ENCODE measurements around the gene ZNRF3.
"Not testable (repeated sequence)": the region's sequence is repeated elsewhere in the genome, so short reads cannot be mapped to it uniquely, and the experiment has no call there.

Gene ZNRF3

DNA sequence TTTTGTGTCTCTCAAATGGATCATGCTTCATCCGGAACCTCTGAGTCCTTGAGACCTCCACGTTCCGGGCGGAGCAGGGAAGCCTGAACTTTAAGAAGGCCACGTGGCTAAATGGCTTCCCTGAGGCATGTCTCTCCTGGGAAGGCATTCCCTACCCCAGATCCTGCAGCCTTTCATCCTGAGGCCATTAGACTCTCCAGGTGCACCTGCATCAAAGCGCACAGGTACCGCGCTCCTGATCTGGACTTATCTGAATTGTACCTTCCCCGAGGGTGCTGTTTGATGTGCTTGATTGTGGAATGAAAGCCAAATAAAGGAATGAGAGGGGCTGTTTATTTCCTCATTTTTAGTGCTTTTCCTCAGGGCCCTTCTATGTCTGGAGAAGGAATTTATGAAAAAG lies 155.8 kb downstream of the ZNRF3 start:
- CTCF ChIA-PET, result interaction anchor here (0.6 to 9.7 kb wide), 17 partner anchors 10 to 439 kb away, joined by 3 to 121 read pairs (median 5); no protein-coding TSS in a partner anchor
- POLR2A ChIA-PET, result interaction anchor here (0.7 to 1.9 kb wide), 3 partner anchors 79 to 267 kb away, joined by 5 to 11 read pairs (median 6); partner anchors contain the start of genes CCDC117 and ZNRF3
- TF ChIP-seq, protein P1, sequence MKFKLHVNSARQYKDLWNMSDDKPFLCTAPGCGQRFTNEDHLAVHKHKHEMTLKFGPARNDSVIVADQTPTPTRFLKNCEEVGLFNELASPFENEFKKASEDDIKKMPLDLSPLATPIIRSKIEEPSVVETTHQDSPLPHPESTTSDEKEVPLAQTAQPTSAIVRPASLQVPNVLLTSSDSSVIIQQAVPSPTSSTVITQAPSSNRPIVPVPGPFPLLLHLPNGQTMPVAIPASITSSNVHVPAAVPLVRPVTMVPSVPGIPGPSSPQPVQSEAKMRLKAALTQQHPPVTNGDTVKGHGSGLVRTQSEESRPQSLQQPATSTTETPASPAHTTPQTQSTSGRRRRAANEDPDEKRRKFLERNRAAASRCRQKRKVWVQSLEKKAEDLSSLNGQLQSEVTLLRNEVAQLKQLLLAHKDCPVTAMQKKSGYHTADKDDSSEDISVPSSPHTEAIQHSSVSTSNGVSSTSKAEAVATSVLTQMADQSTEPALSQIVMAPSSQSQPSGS (tag by site-specific recombination; IDR thresholded peaks at IDR 0.05; ENCODE audit: low read depth), result no peak
- TF ChIP-seq ZNF670 (tag by site-specific recombination; IDR thresholded peaks at IDR 0.05; ENCODE audit: low read depth) (no peak), ZNF777 (tag by site-specific recombination; IDR thresholded peaks at IDR 0.05; ENCODE audit: borderline replicate concordance) (no peak), ZNF423 (tag by site-specific recombination; IDR thresholded peaks at IDR 0.05) (no peak), ZNF529 (tag by site-specific recombination; IDR thresholded peaks at IDR 0.05; ENCODE audit: insufficient replicate concordance) (no peak), KLF7 (tag by site-specific recombination; IDR thresholded peaks at IDR 0.05; ENCODE audit: borderline replicate concordance) (no peak), ZNF501 (tag by site-specific recombination; IDR thresholded peaks at IDR 0.05) (no peak)
- TF ChIP-seq, protein P2, sequence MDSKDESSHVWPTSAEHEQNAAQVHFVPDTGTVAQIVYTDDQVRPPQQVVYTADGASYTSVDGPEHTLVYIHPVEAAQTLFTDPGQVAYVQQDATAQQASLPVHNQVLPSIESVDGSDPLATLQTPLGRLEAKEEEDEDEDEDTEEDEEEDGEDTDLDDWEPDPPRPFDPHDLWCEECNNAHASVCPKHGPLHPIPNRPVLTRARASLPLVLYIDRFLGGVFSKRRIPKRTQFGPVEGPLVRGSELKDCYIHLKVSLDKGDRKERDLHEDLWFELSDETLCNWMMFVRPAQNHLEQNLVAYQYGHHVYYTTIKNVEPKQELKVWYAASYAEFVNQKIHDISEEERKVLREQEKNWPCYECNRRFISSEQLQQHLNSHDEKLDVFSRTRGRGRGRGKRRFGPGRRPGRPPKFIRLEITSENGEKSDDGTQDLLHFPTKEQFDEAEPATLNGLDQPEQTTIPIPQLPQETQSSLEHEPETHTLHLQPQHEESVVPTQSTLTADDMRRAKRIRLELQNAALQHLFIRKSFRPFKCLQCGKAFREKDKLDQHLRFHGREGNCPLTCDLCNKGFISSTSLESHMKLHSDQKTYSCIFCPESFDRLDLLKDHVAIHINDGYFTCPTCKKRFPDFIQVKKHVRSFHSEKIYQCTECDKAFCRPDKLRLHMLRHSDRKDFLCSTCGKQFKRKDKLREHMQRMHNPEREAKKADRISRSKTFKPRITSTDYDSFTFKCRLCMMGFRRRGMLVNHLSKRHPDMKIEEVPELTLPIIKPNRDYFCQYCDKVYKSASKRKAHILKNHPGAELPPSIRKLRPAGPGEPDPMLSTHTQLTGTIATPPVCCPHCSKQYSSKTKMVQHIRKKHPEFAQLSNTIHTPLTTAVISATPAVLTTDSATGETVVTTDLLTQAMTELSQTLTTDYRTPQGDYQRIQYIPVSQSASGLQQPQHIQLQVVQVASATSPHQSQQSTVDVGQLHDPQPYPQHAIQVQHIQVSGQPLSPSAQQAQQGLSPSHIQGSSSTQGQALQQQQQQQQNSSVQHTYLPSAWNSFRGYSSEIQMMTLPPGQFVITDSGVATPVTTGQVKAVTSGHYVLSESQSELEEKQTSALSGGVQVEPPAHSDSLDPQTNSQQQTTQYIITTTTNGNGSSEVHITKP (tag by site-specific recombination; IDR thresholded peaks at IDR 0.05), result no peak
- H3K36me3 ChIP-seq (ENCODE audit: control insufficient read depth in 2 of 2, insufficient read depth in 1 of 2, low read length in 2 of 2), result peaks cover 0 to 10% of the 10 kb centered on the region in 2 experiments; a peak in 1 of 3 replicates
- no peaks in the 10 kb centered on the region for H3K4me1 ChIP-seq (ENCODE audit: control insufficient read depth, insufficient read depth, low read length)
- H3K9me3 ChIP-seq (ENCODE audit: control insufficient read depth, insufficient read depth, low read depth, low read length), result no peaks in the 10 kb centered on the region
- H3K27ac ChIP-seq (ENCODE audit: extremely low read depth, low read depth, low read length), result no peak overlapping the region
- no peak overlapping the region for H3K4me3 ChIP-seq (ENCODE audit: low read depth, low read length)

DNA sequence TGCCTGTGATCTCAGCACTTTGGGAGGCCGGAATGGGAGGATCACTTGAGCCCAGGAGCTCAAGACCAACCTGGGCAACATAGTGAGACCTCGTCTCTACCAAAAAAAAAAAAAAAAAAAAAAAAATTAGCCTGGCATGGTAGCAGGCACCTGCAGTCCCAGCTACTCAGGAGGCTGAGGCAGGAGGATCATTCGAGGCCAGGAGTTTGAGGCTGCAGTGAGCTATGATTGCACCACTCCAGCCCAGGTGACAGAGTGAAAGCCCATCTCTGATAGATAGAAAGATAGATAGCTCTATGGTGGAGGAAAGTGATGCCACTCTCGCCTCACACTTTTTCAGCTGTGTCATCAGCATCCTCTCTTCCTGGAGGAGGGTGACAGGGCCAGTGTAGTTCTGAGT lies 156.3 kb downstream of the ZNRF3 start:
- ChIA-PET POLR2A (interaction anchor here (0.7 to 1.9 kb wide), 3 partner anchors 80 to 267 kb away, joined by 5 to 11 read pairs (median 6); partner anchors contain the start of genes CCDC117 and ZNRF3), CTCF (interaction anchor here (0.7 to 9.7 kb wide), 32 partner anchors 10 to 439 kb away, joined by 3 to 121 read pairs (median 6); no protein-coding TSS in a partner anchor)
- 0 out of 2 replicates have a peak, but pooled peaks have one; percentile 10 for TF ChIP-seq ZNF366 (tag by site-specific recombination; conservative IDR thresholded peaks at IDR 0.05)
- H3K36me3 ChIP-seq (ENCODE audit: control insufficient read depth in 2 of 2, insufficient read depth in 1 of 2, low read length in 2 of 2), result peaks cover 0 to 16% of the 10 kb centered on the region in 2 experiments; a peak in 1 of 3 replicates
- not testable (repeated sequence) for H3K4me1 ChIP-seq (ENCODE audit: control insufficient read depth, insufficient read depth, low read length); H3K27ac ChIP-seq (ENCODE audit: extremely low read depth, low read depth, low read length); H3K4me3 ChIP-seq (ENCODE audit: low read depth, low read length); H3K9me3 ChIP-seq (ENCODE audit: control insufficient read depth, insufficient read depth, low read depth, low read length)

DNA sequence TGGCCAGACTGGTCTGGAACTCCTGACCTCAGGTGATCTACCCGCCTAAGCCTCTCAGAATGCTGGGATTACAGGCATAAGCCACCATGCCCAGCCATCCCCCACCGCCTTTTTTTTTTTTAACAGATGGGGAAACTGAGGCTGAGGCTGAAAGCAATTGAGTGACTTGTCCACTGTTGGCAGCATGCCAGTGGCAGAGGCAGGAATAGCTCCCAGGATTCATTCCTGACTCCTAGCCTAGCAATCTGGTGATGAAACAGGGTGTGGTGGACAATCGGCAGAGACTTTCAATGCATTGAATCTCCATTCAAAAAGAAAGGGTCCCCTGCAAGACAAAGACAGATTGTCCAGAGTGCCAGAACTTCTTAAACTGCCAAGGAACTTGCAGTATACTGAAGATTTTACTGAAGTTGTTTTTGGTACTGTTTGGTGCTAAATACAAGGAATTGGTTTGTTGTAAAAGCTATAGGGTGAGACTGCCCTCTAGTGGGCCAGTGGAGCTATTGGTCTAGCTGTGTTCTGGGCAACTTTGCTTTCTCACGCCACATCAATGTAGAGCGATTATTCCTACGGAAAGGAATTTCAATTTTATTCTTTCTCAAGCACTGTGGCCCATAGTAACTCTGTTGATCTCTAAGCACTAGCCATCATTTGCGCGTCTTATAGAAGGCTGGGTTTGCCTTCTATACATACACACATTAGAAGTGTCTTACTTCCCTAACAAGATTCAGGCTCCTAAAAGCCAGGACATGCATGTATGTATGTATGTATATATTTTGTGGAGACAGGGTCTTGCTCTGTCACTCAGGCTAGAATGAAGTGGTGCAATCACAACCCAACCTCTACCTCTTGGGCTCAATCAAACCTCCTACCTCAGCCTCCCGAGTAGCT lies 157.3 kb downstream of the ZNRF3 start:
- POLR2A ChIA-PET, result interaction anchor here (0.6 to 1.9 kb wide), 6 partner anchors 26 to 241 kb away, joined by 3 to 11 read pairs (median 6); partner anchors contain the start of genes XBP1 and ZNRF3
- Histone ChIP-seq H3K4me3 (ENCODE audit: low read depth, low read length) (no peak overlapping the region), H3K27ac (ENCODE audit: extremely low read depth, low read depth, low read length) (no peak overlapping the region), H3K4me1 (ENCODE audit: control insufficient read depth, insufficient read depth, low read length) (no peaks in the 10 kb centered on the region), H3K9me3 (ENCODE audit: control insufficient read depth, insufficient read depth, low read depth, low read length) (no peaks in the 10 kb centered on the region), H3K36me3 (ENCODE audit: control insufficient read depth in 2 of 2, insufficient read depth in 1 of 2, low read length in 2 of 2) (peaks cover 7 to 21% of the 10 kb centered on the region in 2 experiments; a peak in 2 of 3 replicates)
- CTCF ChIA-PET, result interaction anchor here (0.5 to 9.7 kb wide), 62 partner anchors 9 to 1041 kb away, joined by 3 to 121 read pairs (median 5); partner anchors contain the start of gene KREMEN1
- TF ChIP-seq ZBTB17 (tag by site-specific recombination; IDR thresholded peaks at IDR 0.05), result peak; percentile 53
- TF ChIP-seq, protein P3, sequence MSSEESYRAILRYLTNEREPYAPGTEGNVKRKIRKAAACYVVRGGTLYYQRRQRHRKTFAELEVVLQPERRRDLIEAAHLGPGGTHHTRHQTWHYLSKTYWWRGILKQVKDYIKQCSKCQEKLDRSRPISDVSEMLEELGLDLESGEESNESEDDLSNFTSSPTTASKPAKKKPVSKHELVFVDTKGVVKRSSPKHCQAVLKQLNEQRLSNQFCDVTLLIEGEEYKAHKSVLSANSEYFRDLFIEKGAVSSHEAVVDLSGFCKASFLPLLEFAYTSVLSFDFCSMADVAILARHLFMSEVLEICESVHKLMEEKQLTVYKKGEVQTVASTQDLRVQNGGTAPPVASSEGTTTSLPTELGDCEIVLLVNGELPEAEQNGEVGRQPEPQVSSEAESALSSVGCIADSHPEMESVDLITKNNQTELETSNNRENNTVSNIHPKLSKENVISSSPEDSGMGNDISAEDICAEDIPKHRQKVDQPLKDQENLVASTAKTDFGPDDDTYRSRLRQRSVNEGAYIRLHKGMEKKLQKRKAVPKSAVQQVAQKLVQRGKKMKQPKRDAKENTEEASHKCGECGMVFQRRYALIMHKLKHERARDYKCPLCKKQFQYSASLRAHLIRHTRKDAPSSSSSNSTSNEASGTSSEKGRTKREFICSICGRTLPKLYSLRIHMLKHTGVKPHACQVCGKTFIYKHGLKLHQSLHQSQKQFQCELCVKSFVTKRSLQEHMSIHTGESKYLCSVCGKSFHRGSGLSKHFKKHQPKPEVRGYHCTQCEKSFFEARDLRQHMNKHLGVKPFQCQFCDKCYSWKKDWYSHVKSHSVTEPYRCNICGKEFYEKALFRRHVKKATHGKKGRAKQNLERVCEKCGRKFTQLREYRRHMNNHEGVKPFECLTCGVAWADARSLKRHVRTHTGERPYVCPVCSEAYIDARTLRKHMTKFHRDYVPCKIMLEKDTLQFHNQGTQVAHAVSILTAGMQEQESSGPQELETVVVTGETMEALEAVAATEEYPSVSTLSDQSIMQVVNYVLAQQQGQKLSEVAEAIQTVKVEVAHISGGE (tag by site-specific recombination; conservative IDR thresholded peaks at IDR 0.05; ENCODE audit: low read depth), result no peak
- 0 out of 2 replicates have a peak, but pooled peaks have one; percentile 29 for TF ChIP-seq ZEB2 (tag by site-specific recombination; IDR thresholded peaks at IDR 0.05)
- TF ChIP-seq ZNF214 (tag by site-specific recombination; IDR thresholded peaks at IDR 0.05; ENCODE audit: borderline replicate concordance), result no peak
- no peak for TF ChIP-seq ZSCAN23 (tag by site-specific recombination; IDR thresholded peaks at IDR 0.05)
- TF ChIP-seq ZNF660 (tag by site-specific recombination; IDR thresholded peaks at IDR 0.05), result peak; percentile 85; the same call in 1 of the 2 replicates
- TF ChIP-seq ZNF2 (tag by site-specific recombination; IDR thresholded peaks at IDR 0.05), result peak; percentile 88
- TF ChIP-seq, protein P4, sequence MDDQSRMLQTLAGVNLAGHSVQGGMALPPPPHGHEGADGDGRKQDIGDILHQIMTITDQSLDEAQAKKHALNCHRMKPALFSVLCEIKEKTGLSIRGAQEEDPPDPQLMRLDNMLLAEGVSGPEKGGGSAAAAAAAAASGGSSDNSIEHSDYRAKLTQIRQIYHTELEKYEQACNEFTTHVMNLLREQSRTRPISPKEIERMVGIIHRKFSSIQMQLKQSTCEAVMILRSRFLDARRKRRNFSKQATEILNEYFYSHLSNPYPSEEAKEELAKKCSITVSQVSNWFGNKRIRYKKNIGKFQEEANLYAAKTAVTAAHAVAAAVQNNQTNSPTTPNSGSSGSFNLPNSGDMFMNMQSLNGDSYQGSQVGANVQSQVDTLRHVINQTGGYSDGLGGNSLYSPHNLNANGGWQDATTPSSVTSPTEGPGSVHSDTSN (CRISPR knock-in tag; IDR thresholded peaks at IDR 0.05), result no peak
- TF ChIP-seq SP2 (tag by site-specific recombination; IDR thresholded peaks at IDR 0.05), result no peak
- TF ChIP-seq ZFHX2 (tag by site-specific recombination; conservative IDR thresholded peaks at IDR 0.05), result no peak
